Osteocyte (in vitro differentiated cells): ENCODE data around the gene TRPC6. TPM values are rescaled to one million over a fixed set of nuclear protein-coding genes. Genes with fewer than 3 reads are reported as not detected.
"Not testable (repeated sequence)": the region's sequence is repeated elsewhere in the genome, so short reads cannot be mapped to it uniquely, and the experiment has no call there.

Experiments
- DNase-seq: peaks from one replicate; pipeline ENCODE4 v3.0.0; 2021; ENCODE audit warnings: mixed read lengths; ENCODE audit not compliant: unreplicated experiment; ENCODE audit errors: extremely low spot score
- H3K27ac Mint-ChIP-seq: one replicate; pipeline ENCODE4 v1.8.0; 2021; ENCODE audit warnings: mild to moderate bottlenecking, mixed read lengths; ENCODE audit not compliant: unreplicated experiment
- H3K27me3 Mint-ChIP-seq: one replicate; pipeline ENCODE4 v1.8.0; 2021; ENCODE audit warnings: mixed read lengths; ENCODE audit not compliant: unreplicated experiment
- H3K36me3 Mint-ChIP-seq: one replicate; pipeline ENCODE4 v1.8.0; 2021; ENCODE audit warnings: mixed read lengths; ENCODE audit not compliant: unreplicated experiment
- H3K4me1 Mint-ChIP-seq: one replicate; pipeline ENCODE4 v1.8.0; 2021; ENCODE audit warnings: mixed read lengths; ENCODE audit not compliant: unreplicated experiment
- H3K4me3 Mint-ChIP-seq: one replicate; pipeline ENCODE4 v1.8.0; 2021; ENCODE audit warnings: mild to moderate bottlenecking, moderate library complexity, mixed read lengths; ENCODE audit not compliant: unreplicated experiment
- H3K9me3 Mint-ChIP-seq: one replicate; pipeline ENCODE4 v1.8.0; 2021; ENCODE audit warnings: mixed read lengths; ENCODE audit not compliant: unreplicated experiment
- CTCF ChIP-seq: fragments of 200-600 bp; sonication (generic); IDR thresholded peaks from 2 replicates; pipeline ENCODE4 v1.5.0; 2021; ENCODE audit warnings: antibody characterized with exemption, mild to moderate bottlenecking, moderate library complexity
- total RNA-seq: library from RNA; stranded (reverse); gene quantifications from 2 replicates; pipeline ENCODE4 v1.2.1, GENCODE V29; 2021

TRPC6 gene
- total RNA-seq, 1 donor from 2014 or later: 40.7 TPM

DNA sequence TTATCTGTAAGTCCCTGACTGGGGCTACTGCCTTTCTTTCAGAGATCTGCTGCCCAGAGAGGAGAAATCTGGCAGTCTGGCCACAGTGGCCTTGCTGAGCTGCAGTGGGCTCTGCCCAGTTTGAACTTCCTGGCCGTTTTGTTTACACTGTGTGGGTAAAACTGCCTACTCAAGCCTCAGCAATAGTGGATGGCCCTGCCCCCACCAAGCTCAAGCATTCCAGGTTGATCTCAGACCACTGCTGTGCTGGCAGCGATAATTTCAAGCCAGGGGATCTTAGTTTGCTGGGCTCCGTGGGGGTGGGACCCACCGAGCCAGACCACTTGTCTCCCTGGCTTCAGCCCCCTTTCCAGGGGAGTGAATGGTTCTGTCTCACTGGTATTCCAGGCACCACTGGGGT lies 117.5 kb downstream of the TRPC6 start:
- Mint-ChIP-seq H3K27me3 (no peaks in the 10 kb centered on the region), H3K9me3 (peaks cover 3% of the 10 kb centered on the region), H3K36me3 (peaks cover 41% of the 10 kb centered on the region), H3K4me3 (no peak overlapping the region), H3K4me1 (peaks cover 20% of the 10 kb centered on the region), H3K27ac (peak overlapping the region; percentile 23)
- no peak for DNase-seq
- no peak for TF ChIP-seq CTCF

DNA sequence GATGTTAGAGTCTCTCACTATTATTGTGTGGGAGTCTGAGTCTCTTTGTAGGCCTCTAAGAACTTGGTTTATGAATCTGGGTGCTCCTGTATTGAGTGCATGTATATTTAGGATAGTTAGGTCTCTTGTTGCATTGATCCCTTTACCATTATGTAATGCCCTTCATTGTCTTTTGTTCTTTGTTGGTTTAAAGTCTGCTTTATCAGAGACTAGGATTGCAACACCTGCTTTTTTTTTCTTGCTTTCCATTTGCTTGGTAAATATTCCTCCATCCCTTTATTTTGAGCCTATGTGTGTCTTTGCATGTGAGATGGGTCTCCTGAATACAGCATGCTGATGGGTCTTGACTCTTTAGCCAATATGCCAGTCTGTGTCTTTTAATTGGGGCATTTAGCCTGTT lies 119.4 kb downstream of the TRPC6 start:
- H3K4me3 Mint-ChIP-seq, H3K9me3 Mint-ChIP-seq, H3K27me3 Mint-ChIP-seq, H3K27ac Mint-ChIP-seq, DNase-seq: not testable (repeated sequence)
- Mint-ChIP-seq H3K36me3 (peaks cover 39% of the 10 kb centered on the region), H3K4me1 (peaks cover 15% of the 10 kb centered on the region)

DNA sequence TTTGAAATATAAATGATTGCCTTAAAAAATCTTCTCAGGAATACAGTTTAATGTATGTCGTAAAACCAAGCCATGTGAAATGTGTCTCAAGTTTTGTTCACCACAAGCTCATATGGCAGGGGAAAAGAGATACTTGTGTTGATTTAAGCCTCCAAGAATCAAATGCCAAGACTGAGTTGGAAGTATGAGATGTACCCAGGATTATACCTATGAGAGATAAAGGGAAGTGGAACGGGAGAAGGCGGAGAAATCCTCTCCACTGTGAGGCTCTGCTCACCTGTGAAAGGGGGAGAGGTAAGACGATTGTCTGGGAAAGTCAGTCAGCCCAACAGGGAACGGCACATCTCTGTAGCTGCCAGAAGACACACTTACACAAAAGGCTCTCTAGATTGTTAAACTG lies 124.8 kb downstream of the TRPC6 start:
- Mint-ChIP-seq H3K27me3 (no peaks in the 10 kb centered on the region), H3K4me3 (no peak overlapping the region), H3K27ac (no peak overlapping the region), H3K4me1 (peaks cover 2% of the 10 kb centered on the region), H3K9me3 (peaks cover 11% of the 10 kb centered on the region), H3K36me3 (peaks cover 27% of the 10 kb centered on the region)
- TF ChIP-seq CTCF: no peak
- DNase-seq: no peak

- no peak for TF ChIP-seq CTCF
- Mint-ChIP-seq H3K4me3 (no peak overlapping the region), H3K4me1 (peaks cover 2% of the 10 kb centered on the region), H3K27me3 (no peaks in the 10 kb centered on the region), H3K36me3 (peaks cover 28% of the 10 kb centered on the region), H3K9me3 (peaks cover 8% of the 10 kb centered on the region), H3K27ac (no peak overlapping the region)
- no peak for DNase-seq
These were observed 125.6 kb downstream of the TRPC6 start for GRCh38 chr11:101458161-101458560.

GRCh38 chr11:101456812-101457211 lies 127.0 kb downstream of the TRPC6 start:
- TF ChIP-seq CTCF: peak; percentile 62
- Mint-ChIP-seq H3K9me3 (peaks cover 8% of the 10 kb centered on the region), H3K27ac (no peak overlapping the region), H3K27me3 (no peaks in the 10 kb centered on the region), H3K36me3 (peaks cover 31% of the 10 kb centered on the region), H3K4me1 (peaks cover 2% of the 10 kb centered on the region), H3K4me3 (no peak overlapping the region)
- DNase-seq: no peak

- no peak overlapping the region for H3K27ac Mint-ChIP-seq
- no peaks in the 10 kb centered on the region for H3K9me3 Mint-ChIP-seq
- no peak overlapping the region for H3K4me3 Mint-ChIP-seq
- DNase-seq: no peak
- H3K27me3 Mint-ChIP-seq: no peaks in the 10 kb centered on the region
- peaks cover 37% of the 10 kb centered on the region for H3K36me3 Mint-ChIP-seq
- TF ChIP-seq CTCF: no peak
- peaks cover 2% of the 10 kb centered on the region for H3K4me1 Mint-ChIP-seq
These were observed 130.1 kb downstream of the TRPC6 start for GRCh38 chr11:101453682-101454081.
